GM10266 (cell line): ENCODE measurements around the gene SHANK2.

Source experiments
- DNase-seq: peaks from one replicate; pipeline ENCODE4 v3.0.0; 2012; ENCODE audit errors: extremely low spot score
- TF ChIP-seq, protein P1 (sequence below): IDR thresholded peaks from 2 replicates; pipeline ENCODE4 v1.5.1; 2012; ENCODE audit warnings: mild to moderate bottlenecking, low read depth; ENCODE audit not compliant: control insufficient read depth, insufficient read depth; ENCODE audit errors: missing control alignments

SHANK2 gene

DNA sequence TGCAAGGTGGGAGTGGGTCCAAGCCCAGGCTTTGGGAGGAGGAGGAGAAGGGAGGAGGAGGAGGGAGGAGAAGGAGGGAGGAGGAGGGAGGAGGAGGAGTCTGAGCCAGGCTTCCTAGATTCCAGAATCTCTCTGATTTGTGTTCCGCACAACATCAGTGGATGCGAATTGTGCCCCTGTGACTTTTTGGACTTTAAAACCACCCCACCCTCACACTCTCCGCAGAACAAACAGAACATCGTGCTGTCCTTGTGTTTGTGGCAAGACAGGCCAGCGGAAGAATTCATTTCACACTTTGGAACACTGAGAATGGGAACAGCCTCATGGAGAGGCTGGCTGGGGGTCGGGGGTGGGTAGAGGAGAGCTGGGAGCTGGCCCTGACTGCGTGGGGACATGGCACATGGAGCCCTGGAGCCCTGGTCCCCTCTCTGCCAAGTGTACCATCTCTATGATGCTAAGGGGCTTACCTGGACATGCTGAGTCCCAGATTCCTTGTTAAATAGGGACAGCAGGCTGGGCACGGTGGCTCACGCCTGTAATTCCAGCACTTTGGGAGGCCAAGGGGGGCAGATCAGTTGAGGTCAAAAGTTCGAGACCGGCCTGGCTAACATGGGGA lies 16.4 kb upstream of the SHANK2 start:
- TF ChIP-seq, protein P1, sequence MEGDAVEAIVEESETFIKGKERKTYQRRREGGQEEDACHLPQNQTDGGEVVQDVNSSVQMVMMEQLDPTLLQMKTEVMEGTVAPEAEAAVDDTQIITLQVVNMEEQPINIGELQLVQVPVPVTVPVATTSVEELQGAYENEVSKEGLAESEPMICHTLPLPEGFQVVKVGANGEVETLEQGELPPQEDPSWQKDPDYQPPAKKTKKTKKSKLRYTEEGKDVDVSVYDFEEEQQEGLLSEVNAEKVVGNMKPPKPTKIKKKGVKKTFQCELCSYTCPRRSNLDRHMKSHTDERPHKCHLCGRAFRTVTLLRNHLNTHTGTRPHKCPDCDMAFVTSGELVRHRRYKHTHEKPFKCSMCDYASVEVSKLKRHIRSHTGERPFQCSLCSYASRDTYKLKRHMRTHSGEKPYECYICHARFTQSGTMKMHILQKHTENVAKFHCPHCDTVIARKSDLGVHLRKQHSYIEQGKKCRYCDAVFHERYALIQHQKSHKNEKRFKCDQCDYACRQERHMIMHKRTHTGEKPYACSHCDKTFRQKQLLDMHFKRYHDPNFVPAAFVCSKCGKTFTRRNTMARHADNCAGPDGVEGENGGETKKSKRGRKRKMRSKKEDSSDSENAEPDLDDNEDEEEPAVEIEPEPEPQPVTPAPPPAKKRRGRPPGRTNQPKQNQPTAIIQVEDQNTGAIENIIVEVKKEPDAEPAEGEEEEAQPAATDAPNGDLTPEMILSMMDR: no peak
- DNase-seq: no peak

DNA sequence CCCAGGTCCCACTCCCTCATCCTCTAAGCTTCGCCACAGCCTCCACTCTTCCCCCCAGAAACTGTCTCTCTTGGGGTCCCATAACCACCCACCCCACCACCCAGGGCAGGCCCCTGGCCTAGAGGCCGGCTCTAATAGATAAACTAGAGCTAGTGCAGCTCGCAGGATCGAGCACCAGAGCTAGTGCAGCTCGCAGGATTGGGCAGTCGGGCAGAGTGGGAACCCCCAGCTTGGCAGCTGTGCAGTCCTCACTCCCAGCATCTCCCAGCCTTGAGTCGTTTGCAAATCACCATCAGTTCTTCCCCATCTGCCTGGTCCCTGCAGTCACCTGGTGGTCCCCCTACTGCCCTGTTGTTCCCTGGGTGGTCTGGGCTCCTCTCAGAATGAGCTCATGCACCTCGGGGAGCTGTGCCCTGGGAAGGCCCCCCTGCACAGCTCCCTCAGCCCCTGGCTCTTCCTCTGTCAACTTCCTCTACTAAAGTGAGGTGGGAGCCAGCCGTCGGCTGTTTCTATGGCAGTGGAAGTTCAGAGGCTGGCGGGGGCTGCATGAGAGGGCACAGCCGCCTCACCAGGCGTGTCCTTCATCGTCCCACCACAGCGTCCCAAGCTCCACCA lies 15.5 kb upstream of the SHANK2 start:
- no peak for DNase-seq
- TF ChIP-seq, protein P1: no peak

DNA sequence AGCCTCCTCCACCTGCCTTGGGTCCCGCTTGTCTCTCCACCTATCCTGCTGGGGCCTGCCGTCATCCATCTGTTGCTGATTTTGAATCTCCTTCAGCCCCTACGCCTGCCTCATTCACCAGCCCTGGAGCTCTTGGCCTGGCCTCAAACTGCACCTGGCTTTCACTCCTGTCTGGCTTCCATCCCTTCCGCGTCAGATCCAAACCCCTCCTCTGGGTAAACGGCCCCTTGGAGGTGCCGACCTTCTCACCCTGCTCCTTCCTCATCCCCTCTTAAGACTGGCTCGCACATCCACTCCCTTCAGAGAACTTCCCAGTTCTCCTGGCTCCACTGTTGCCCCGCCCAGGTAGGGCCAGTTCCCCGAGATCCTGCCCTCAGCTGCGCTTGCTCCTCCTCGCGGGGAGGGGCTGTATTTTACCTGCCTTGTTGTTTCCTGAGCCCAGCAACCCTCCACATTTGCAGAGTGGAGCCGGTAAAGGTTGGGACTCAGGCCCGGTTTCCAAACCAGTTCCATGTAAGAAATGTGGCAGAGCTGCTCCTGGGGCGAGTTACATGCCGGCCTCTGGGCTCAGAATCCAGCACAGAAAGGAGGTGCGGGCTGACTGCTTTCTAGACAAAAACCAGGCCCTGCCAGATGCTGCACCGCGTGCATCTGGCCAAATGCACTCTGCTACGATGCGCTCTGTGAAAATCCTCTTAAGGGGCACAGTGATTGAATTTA lies 13.9 kb upstream of the SHANK2 start:
- no peak for DNase-seq

DNA sequence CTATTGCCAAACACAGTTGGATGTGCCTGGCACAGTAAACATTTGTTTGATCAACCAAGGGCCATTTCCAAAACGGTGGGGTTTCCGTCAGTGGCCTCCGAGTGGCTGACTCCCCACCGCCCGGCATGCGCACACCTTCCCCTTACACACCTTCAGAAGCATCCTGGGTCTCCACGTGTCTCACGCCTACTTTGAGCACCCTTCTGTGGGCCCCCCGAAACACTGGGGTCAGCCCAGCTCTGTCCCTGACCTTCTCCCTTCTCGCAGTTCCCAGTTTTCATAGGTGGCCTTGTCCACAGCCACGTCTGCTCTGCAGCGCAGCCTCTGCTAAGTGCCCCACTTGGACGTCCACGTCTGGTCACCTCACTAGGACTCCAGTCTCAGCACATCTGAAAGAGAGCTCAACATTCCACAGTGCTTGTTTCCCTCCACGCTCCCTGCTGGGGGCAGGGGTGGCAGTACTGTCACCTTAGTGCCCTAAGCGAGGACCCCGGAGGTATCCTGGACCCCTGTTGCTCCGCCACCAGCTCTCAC lies 13.2 kb upstream of the SHANK2 start:
- TF ChIP-seq, protein P1: no peak
- DNase-seq: no peak

More for the DNA sequence above, 13.9 kb upstream of the SHANK2 start:
- TF ChIP-seq, protein P1: no peak

DNA sequence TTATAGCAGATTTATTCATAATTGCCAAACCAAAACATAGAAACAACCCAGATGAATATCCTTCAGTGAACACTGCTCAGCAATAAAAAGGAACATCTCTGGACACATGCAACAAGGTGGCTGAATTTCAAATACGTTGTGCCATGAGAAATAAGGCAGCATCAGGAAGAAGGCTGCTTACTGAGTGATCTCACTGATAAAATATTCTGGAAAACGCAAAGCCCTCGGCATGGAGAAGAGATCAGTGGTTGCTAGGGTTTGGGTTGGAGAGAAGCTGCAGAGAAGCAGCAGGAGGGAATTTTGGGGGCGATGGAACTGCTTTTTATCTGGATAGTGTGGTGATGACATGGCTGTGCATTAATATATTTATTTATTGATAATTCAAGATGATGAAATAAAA lies 11.0 kb upstream of the SHANK2 start:
- DNase-seq: no peak

DNA sequence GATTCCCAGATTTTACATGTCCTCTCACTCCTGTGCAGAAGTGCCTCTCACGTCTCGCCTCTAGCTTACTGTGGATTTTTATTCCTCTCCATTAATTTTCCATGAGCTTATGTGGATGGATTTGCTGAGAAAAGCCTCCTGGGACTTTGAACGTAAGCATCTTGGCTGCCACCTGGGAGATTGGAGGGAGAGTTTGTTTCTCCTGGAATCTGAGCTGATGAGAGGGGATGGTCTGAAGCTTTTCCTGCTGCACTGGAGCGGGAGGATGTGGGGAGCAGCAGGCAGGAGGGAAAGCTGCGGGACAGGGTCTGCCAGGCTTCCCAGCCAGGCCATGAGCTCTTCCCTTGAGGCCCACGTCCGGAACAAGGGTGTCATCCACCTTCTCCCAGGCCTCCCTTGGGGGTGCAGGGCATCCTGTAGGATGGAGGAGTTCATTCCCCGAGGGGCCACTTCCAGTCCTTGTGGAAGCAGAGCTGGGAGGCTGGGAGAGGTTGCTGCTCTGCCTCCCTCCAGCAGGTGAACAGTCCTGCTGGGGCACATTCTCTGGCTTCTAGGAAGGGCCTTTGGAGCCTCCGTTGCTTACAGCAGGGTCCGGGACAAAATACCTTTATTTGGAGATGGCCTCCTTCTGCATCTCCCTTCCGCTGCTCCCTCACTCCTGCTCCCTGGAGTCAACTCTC lies 3.6 kb upstream of the SHANK2 start:
- DNase-seq: no peak
- TF ChIP-seq, protein P1: no peak

More for the DNA sequence above, 11.0 kb upstream of the SHANK2 start:
- TF ChIP-seq, protein P1: no peak
